Activated CD8-positive, alpha-beta T cell treated with anti-CD3 and anti-CD28 coated beads, Interleukin-2, amount 10 ng/mL, durations not matched to agents 7 days and 5 days (primary cell): ENCODE data around the gene LGI4. TPM values are rescaled to one million over a fixed set of nuclear protein-coding genes. Genes with fewer than 3 reads are reported as not detected.

Experiments
- ATAC-seq: fragments of 150-1000 bp; cut with Tn5 transposase; one replicate; pipeline ENCODE4 v1.10.0; 2021; ENCODE audit warnings: moderate library complexity
- CTCF ChIA-PET: fragments of 350-600 bp; sonication (Branson Sonifier 250); formaldehyde crosslinking; loops from one replicate; lab custom pipeline; 2021; ENCODE audit warnings: antibody characterized with exemption; lab: Charles Lee
- POLR2A ChIA-PET: fragments of 350-600 bp; sonication (Branson Sonifier 250); formaldehyde crosslinking; loops from one replicate; lab custom pipeline; 2021; ENCODE audit warnings: antibody characterized with exemption; lab: Charles Lee
- DNase-seq: peaks from one replicate; pipeline ENCODE4 v3.0.0-alpha.2; 2020
- H3K27ac Mint-ChIP-seq: one replicate; pipeline ENCODE4 v1.8.0; 2021; ENCODE audit warnings: mild to moderate bottlenecking, mixed read lengths
- H3K27me3 Mint-ChIP-seq: one replicate; pipeline ENCODE4 v1.8.0; 2021; ENCODE audit warnings: low read depth, mixed read lengths
- H3K36me3 Mint-ChIP-seq: one replicate; pipeline ENCODE4 v1.8.0; 2021; ENCODE audit warnings: low read depth, mixed read lengths
- H3K4me1 Mint-ChIP-seq: one replicate; pipeline ENCODE4 v1.8.0; 2021; ENCODE audit warnings: low read depth, mixed read lengths
- H3K4me3 Mint-ChIP-seq: one replicate; pipeline ENCODE4 v1.8.0; 2021; ENCODE audit warnings: mild to moderate bottlenecking, mixed read lengths
- H3K9me3 Mint-ChIP-seq: one replicate; pipeline ENCODE4 v1.8.0; 2022; ENCODE audit warnings: mixed read lengths; ENCODE audit not compliant: insufficient read depth
- total RNA-seq, 2 experiments: library from RNA; stranded (reverse); gene quantifications; one replicate each; pipeline ENCODE4 v1.2.3, GENCODE V29; 2021

Gene LGI4
- total RNA-seq, 2 experiments from 2014 or later, result 0.13 TPM

GRCh38 chr19:35099897-35100275, 35.0 kb downstream of the LGI4 start:
- ChIA-PET CTCF (interaction anchor here (1.5 kb wide), 1 partner anchor 33 kb away, joined by 3 read pairs; no protein-coding TSS in a partner anchor), POLR2A (no interaction called here)
- DNase-seq (no peak), ATAC-seq (no peak)
- Mint-ChIP-seq H3K4me3 (no peak overlapping the region), H3K27me3 (no peaks in the 10 kb centered on the region), H3K36me3 (no peaks in the 10 kb centered on the region), H3K4me1 (no peaks in the 10 kb centered on the region), H3K27ac (no peak overlapping the region), H3K9me3 (no peaks in the 10 kb centered on the region)

GRCh38 chr19:35099155-35099896, 35.5 kb downstream of the LGI4 start:
- Mint-ChIP-seq H3K27me3 (no peaks in the 10 kb centered on the region), H3K4me3 (no peak overlapping the region), H3K27ac (no peak overlapping the region), H3K9me3 (no peaks in the 10 kb centered on the region), H3K4me1 (no peaks in the 10 kb centered on the region), H3K36me3 (no peaks in the 10 kb centered on the region)
- POLR2A ChIA-PET, result no interaction called here
- no peak for DNase-seq
- ATAC-seq, result no peak
- CTCF ChIA-PET, result interaction anchor here (1.5 kb wide), 1 partner anchor 33 kb away, joined by 3 read pairs; no protein-coding TSS in a partner anchor

GRCh38 chr19:35098413-35099049, 36.3 kb downstream of the LGI4 start:
- Mint-ChIP-seq H3K9me3 (no peaks in the 10 kb centered on the region), H3K36me3 (no peaks in the 10 kb centered on the region), H3K4me3 (no peak overlapping the region), H3K27ac (no peak overlapping the region), H3K27me3 (no peaks in the 10 kb centered on the region), H3K4me1 (no peaks in the 10 kb centered on the region)
- ChIA-PET POLR2A (interaction anchor here (0.5 kb wide), 1 partner anchor 480 kb away, joined by 3 read pairs; no protein-coding TSS in a partner anchor), CTCF (no interaction called here)
- no peak for ATAC-seq
- no peak for DNase-seq

- no peak for ATAC-seq
- Mint-ChIP-seq H3K27me3 (no peaks in the 10 kb centered on the region), H3K27ac (no peak overlapping the region), H3K4me3 (no peak overlapping the region), H3K4me1 (no peaks in the 10 kb centered on the region), H3K36me3 (no peaks in the 10 kb centered on the region), H3K9me3 (no peaks in the 10 kb centered on the region)
- CTCF ChIA-PET, result interaction anchor here (0.8 kb wide), 1 partner anchor 10 kb away, joined by 3 read pairs; no protein-coding TSS in a partner anchor
- POLR2A ChIA-PET, result no interaction called here
- no peak for DNase-seq
These were observed 39.0 kb downstream of the LGI4 start for GRCh38 chr19:35095667-35096368.

GRCh38 chr19:35094656-35095055, 40.2 kb downstream of the LGI4 start:
- ChIA-PET POLR2A (no interaction called here), CTCF (no interaction called here)
- H3K36me3 Mint-ChIP-seq, result no peaks in the 10 kb centered on the region
- ATAC-seq (no peak), DNase-seq (no peak)
- H3K4me3 Mint-ChIP-seq, result no peak overlapping the region
- H3K9me3 Mint-ChIP-seq, result no peaks in the 10 kb centered on the region
- H3K27ac Mint-ChIP-seq, result no peak overlapping the region
- H3K27me3 Mint-ChIP-seq, result no peaks in the 10 kb centered on the region
- H3K4me1 Mint-ChIP-seq, result peaks cover 4% of the 10 kb centered on the region

GRCh38 chr19:35093941-35094647, 40.8 kb downstream of the LGI4 start:
- Mint-ChIP-seq H3K4me1 (peaks cover 4% of the 10 kb centered on the region), H3K4me3 (no peak overlapping the region), H3K36me3 (no peaks in the 10 kb centered on the region), H3K27ac (no peak overlapping the region), H3K9me3 (no peaks in the 10 kb centered on the region), H3K27me3 (no peaks in the 10 kb centered on the region)
- POLR2A ChIA-PET, result no interaction called here
- DNase-seq, result no peak
- ATAC-seq, result no peak
- CTCF ChIA-PET, result interaction anchor here (1.6 to 2.2 kb wide), 2 partner anchors 27 to 50 kb away, joined by 5 to 9 read pairs; no protein-coding TSS in a partner anchor

GRCh38 chr19:35093430-35093829, 41.4 kb downstream of the LGI4 start:
- ATAC-seq (no peak), DNase-seq (no peak)
- peaks cover 4% of the 10 kb centered on the region for H3K4me1 Mint-ChIP-seq
- ChIA-PET CTCF (interaction anchor here (1.4 to 2.2 kb wide), 3 partner anchors 21 to 49 kb away, joined by 3 to 9 read pairs (median 5); no protein-coding TSS in a partner anchor), POLR2A (no interaction called here)
- no peak overlapping the region for H3K27ac Mint-ChIP-seq
- H3K36me3 Mint-ChIP-seq, result no peaks in the 10 kb centered on the region
- H3K9me3 Mint-ChIP-seq, result no peaks in the 10 kb centered on the region
- no peak overlapping the region for H3K4me3 Mint-ChIP-seq
- H3K27me3 Mint-ChIP-seq, result no peaks in the 10 kb centered on the region

- Mint-ChIP-seq H3K27me3 (no peaks in the 10 kb centered on the region), H3K9me3 (no peaks in the 10 kb centered on the region), H3K36me3 (no peaks in the 10 kb centered on the region), H3K4me1 (peaks cover 10% of the 10 kb centered on the region), H3K4me3 (no peak overlapping the region), H3K27ac (no peak overlapping the region)
- DNase-seq (peak; percentile 52), ATAC-seq (peak; percentile 74)
- CTCF ChIA-PET, result interaction anchor here (0.9 to 1.7 kb wide), 7 partner anchors 21 to 46 kb away, joined by 3 to 6 read pairs (median 3); no protein-coding TSS in a partner anchor
- POLR2A ChIA-PET, result no interaction called here
These were observed 44.2 kb downstream of the LGI4 start for GRCh38 chr19:35090506-35091214.

GRCh38 chr19:35090160-35090505, 44.7 kb downstream of the LGI4 start:
- ChIA-PET CTCF (interaction anchor here (0.8 to 1.7 kb wide), 6 partner anchors 20 to 47 kb away, joined by 3 to 6 read pairs (median 3); no protein-coding TSS in a partner anchor), POLR2A (no interaction called here)
- no peaks in the 10 kb centered on the region for H3K27me3 Mint-ChIP-seq
- DNase-seq, result no peak
- H3K36me3 Mint-ChIP-seq, result no peaks in the 10 kb centered on the region
- no peak overlapping the region for H3K27ac Mint-ChIP-seq
- H3K4me1 Mint-ChIP-seq, result peaks cover 12% of the 10 kb centered on the region
- no peak overlapping the region for H3K4me3 Mint-ChIP-seq
- ATAC-seq, result no peak
- H3K9me3 Mint-ChIP-seq, result no peaks in the 10 kb centered on the region

GRCh38 chr19:35089554-35089953, 45.3 kb downstream of the LGI4 start:
- Mint-ChIP-seq H3K4me1 (peaks cover 12% of the 10 kb centered on the region), H3K27ac (no peak overlapping the region), H3K36me3 (no peaks in the 10 kb centered on the region), H3K4me3 (no peak overlapping the region), H3K27me3 (no peaks in the 10 kb centered on the region), H3K9me3 (no peaks in the 10 kb centered on the region)
- DNase-seq (no peak), ATAC-seq (no peak)
- ChIA-PET POLR2A (no interaction called here), CTCF (interaction anchor here (0.8 to 1.5 kb wide), 5 partner anchors 20 to 47 kb away, joined by 3 read pairs; no protein-coding TSS in a partner anchor)
